Inflammatory macrophage treated with lipopolysaccharide for 4 hours (primary cell): ENCODE measurements around the gene SCARB2.

Experiments used
- DNase-seq: peaks from one replicate; pipeline ENCODE4 v3.0.0-alpha.2; 2020

SCARB2 gene

DNA sequence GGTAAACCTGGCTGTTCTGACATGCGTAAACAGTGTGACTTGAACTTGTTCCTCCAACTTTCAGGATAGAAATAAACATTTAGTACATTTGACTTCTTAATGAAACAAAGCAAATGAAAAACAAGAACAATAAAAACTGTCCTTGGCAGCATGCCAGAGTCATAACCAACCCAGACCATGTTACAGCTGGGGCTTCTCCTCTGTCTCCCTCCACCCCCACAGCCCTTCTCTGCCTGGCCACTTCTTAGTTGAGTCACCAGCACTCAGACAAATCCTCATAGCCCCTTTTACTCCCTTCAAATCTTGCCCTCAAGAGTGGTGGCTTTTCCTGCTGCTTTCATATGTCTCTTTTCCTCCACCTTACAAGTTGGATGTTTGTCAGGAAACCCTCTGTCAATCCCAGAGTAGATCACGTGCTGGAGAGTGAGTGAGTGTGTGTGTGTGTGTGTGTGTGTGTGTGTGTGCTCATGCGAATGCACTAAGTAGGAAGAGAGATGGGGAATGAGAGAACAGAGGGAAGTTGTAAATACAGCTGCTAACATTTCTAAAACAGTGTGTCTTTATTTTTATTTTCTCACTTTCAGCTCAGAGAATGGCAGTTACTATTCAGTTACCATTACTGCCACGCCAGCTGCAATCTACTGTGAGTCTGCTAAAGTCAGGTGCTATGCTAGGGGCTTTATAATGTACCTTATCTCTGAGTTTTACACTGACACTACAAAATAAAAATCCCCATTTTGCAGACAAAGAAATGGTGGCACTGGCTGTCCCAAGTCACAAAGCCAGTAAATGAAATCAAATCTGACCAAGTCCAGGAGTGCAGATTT lies 15.0 kb downstream of the SCARB2 start:
- peak; percentile 82 for DNase-seq

DNA sequence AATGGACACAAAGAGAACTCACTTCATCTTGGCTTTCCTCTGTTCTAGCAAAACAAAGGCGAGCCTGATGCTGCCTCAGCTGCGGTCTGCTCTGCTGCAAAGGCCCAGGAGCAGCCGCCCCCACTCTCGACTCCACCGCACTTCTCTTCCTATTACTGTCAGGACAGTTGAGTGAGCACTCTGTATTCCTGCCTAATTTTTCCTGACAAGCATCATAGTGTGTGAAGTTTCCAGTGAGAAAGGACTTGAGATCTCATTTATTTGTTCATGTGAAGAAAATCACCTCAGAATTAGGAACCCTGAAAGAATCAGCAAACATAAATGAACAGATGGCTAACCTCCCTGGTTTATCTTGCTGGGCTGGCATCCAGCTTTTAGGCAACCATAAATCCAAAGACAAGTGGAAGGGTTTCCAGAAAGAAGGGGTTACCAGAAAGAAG lies 15.6 kb downstream of the SCARB2 start:
- peak; percentile 76 for DNase-seq

DNA sequence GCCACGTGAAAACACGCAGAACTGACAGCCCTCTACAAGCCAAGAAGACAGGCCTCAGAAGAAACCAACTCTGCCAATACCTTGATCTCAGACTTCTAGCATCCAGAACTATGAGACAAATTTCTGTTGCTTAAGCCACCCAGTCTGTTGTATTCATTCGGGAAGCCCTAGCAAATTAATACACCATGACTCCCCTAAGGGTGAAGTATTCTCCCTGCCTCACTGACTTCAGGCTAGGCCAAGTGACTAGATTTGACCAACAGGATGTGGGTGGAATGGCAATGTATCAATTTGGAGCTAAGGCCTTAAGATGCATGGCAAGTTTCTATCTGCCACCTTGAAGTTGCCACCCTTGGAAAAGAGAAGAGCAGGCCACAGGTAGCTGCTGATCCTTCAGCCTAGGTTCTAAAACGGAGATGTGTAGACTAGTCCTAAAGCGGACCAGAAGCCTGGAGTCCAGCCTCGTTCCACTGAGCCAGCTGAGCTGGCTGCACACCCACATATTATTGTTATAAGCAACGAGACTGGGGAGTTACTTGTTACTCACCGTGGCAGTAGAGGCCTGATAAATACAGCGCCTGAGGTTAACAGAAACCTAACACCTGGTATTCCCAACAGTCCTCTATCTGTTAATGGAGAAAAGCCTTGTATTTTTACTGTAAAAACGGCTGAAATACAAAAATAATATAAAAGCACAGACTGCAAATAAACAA lies 16.4 kb downstream of the SCARB2 start:
- no peak for DNase-seq

DNA sequence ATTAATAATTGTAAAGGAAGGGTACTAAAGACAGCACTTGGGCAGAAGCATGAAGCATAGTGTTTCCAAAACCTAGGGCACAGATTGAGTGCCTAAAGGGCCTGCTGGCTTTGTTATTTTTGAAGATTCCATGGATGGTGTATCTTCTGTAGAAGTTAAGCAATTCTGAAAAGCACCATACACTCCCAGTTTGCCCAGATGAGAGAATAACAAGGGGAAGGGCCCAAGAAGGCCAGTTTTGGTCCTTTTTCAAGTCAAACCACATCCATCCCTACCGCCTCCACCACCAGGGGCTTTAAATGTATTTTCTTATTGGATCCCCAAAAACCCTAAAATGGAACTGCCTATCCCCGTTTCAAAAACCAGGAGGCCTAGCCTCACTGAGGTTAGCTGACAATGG lies 17.2 kb downstream of the SCARB2 start:
- DNase-seq: peak; percentile 46

DNA sequence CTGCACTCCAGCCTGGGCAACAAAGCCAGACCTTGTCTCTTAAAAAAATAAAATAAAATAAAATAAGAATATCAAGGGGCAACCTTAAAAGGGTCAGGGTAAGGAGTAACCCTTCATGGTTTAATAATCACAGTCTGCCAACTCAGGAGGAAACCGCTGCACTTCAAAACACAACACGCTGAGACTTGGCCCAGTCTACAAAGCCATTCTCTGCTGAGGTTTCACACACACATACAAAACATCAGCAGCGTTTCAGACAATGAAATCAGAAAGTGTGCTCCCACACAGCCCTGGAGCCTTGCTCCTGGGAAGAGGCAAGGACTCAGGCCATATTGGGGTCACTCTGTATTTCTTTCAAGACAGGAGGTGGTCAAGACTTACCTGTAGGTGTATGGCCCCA lies 18.3 kb downstream of the SCARB2 start:
- DNase-seq: no peak

DNA sequence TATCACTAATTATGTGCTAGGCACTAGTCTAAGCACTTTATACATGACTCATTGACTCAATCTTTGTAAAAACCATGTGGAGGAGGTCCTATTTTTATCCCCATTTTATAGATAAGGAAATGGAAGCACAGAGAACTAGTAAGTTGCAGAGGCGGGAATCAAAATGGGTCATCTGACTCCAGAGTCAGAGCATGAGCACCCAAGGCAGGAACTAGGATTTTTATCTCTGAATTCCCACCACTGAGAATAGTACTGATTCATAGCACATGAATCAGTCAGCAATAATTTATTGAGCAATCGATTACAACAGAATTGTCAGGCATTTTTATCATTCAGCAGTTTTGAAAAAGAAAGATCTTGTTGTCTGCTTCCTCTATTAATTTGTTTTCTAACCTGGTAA lies 19.3 kb downstream of the SCARB2 start:
- peak; percentile 97 for DNase-seq

DNA sequence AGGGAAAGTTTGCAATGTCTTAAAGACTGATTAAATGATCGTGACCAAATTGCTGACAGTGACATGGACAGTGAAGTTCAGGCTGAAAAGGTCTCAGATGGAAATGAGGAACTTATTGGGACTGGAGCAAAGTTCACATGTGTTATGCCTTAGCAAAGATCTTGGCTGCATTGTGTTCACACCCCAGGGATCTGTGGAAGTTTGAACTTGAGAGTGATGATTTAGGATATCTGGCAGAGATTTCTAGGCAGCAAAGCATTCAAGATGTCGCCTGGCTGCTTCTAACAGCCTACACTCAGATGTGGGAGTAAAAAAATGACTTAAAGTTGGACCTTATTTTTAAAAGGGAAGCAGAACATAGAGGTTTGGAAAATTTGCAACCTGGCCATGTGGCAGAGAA lies 21.4 kb downstream of the SCARB2 start:
- peak; percentile 49 for DNase-seq

DNA sequence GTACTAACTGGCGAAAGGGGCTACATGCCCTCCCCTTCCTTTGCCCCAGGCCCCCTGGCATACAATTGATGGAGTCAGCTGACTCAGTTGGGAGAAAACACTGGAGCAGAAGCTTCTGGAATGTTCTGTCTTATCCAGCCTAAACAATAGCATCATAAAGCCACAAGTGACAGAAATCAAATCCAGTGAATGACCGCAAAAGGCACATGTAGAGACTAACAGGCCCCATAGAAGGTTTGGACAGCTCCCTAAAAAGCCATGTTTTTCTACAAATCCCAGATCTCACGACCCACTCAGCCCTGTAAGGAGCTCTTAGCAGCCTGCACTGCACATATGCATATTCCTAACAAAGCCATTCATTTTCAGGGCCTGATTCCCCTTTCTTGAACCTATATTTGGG lies 25.1 kb downstream of the SCARB2 start:
- DNase-seq: no peak

DNA sequence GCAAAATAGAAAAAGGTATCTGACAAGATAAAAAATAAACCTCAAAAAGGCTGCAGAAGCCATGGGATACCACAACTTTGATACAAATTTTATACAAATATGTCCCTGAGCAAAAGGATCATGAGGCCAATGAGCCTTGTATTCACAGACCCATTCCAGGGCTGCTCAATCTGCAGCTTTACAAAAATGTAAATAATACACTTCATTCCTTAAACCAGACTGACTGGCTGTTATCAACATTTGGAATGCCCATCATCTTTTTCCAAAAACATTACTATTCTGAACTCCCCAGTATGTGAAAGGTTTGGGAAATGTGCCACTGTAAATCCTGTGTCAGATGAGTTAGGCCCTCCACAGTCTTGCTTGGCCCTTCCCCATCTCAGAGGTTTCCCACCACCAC lies 25.5 kb downstream of the SCARB2 start:
- DNase-seq: no peak

DNA sequence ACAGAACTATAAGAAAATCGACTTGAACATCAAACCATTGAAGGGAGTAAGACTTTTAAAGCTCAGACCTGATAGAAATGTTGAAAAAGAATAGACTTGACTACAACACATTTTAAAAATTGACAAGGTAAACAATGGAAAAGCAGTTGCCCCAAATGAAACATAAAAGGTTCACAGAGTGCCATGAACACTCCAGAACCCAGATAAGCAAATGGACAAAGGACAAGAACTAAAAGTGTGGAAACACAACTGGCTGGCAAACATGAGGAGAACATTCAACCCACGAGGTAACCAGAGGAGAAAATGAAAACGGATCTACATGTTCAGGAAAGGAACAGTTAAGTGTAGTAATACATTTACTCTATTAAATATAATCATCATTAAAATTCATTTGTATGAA lies 26.5 kb downstream of the SCARB2 start:
- no peak for DNase-seq

DNA sequence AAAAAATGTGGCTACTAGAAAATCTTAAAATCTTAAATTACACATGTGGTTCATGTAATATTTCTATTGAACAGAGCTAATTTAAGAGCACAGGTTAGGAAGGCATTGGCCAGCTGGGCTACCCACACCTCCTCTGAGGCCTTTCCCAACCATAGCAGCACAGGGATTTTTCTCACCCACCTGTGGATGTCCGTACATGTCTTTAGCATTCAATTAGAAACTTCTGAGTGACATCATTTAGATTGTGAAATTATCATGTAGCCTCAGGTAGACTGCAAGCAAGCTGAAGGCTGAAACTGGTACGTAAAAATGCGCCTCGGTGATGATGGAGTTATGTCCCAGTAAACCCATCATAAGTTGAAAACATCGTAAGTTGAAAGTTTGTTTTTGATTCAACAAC lies 31.2 kb downstream of the SCARB2 start:
- DNase-seq: no peak

DNA sequence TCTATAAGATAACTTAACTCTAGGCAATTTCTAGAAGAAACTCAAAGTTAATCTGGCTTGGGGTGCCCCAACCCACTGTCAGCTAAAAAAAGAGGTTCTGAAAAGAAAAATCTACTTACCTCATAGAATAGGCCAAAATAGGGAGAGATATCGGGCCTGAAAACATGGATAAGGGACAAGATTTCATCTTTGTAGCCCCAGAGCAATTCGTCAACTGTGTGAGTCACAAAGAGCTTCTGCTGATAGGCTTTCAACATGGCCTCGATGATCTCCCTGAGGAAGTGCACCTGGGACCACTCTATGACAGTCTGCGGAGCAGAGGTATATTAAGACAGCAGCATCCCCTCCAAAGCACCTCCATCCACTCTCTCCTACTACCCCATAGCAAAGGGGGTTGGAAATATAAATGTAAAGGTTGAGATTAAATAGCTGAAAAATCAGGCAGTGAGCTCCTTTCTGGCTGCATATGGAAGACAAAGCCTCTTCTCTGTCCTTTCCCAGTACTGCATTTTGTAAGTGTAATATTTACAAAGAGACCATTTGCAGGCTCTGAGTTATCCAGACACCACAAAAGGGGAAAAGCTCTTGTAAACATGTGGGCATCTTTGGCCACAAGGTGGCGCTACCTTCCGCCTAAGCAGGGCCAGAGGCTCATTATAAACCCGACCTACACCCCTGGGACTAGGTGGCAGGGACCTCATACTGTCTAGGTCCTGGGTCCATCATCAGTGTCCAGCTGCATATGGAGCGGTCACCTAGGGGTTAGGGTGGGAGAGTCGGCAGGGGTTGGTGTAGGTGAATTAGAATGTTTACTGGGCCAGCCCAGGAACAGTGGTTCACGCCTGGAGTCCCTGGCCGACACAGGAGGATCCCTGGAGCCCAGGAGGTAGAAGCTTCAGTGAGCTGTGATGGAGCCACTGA lies 34.0 kb downstream of the SCARB2 start:
- DNase-seq: peak; percentile 81

DNA sequence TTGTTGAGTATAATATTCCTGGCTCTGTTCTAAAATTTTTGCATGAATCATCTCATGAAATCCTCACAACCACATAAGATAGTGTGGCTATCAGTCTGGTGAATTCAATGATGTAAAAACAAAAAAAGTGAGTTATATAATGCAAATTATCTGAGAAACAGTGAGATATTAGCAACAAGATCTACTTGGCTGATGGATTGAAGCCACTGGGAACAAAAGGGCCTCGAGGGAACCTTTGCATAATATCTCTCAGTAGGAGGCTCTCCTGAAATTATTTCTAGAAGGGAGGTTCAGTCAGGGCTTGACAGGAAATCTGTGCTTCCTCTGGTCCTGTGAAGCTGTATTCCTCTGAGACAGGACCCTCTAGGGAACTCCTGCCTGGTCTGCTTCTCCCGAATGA lies 35.3 kb downstream of the SCARB2 start:
- no peak for DNase-seq

DNA sequence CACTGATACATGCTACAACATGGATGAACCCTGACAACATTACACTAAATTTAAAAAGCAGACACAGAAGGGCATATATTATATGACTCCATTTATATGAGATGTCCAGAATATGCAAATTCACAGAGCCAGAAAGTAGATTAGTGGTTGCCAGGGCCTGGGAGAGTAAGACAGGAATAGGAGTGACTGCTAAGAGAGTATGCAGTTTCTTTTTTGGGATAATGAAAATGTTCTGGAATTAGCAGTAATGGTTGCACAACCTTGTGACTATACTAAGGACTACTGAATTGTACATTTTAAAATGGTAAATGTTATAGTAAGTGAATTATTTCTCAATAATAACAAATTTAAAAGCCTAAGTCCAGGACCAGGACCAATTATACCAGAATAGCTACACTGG lies 35.9 kb downstream of the SCARB2 start:
- no peak for DNase-seq

DNA sequence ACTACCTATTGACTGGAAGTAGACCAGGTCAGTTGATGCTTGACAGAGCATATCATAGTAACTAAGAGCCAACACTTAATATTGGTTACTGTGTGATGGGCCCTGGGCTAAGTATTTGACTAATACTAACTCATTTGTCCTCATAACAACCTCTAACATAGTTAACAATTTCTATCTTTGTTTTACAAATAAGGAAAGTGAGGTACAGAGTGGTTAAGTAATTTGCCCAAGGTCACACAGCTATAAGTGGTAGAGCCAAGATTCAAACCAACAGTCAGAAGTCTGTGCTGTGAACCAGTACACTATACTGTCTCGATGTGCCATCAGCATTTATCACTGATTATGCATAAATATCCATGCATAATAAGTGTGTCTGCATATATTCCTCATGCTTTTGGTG lies 38.3 kb downstream of the SCARB2 start:
- no peak for DNase-seq

DNA sequence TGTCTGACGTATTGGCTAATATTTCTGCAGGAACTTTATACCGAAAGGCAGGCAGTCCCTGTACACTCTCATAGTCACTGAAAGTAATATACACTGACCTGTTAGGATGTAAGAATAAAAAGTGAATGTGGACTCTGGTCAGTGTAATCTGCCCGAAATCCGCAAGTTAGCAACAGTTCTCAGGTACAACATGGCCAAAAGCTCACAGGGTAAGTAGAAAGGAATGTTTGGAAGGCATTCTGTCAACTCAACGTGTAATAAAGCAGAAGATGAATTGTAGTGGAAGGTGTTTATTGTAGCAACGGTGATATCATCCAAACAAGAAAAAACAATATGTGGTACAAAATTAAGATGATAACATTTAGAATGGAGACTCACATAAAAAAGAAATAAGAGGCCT lies 39.4 kb downstream of the SCARB2 start:
- no peak for DNase-seq

DNA sequence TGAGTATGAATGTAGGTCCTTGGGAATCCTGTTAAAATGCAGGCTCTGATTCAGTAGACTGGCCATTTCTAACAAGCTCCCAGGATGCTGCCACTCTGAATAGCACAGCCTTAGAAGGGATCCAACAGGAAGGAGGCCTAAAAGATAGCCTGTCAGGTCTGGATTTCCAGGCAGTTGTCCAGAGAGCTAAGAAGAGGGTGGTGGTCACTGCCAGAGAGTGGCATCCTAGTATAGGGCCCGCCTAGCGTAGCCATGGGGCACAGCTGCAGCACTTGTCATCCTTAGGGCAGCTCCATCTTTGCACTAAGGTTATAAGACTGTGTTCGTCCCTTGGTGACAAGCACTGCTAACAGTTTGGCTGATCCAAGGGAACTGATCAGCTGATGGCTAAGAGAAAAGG lies 44.9 kb downstream of the SCARB2 start:
- DNase-seq: no peak

DNA sequence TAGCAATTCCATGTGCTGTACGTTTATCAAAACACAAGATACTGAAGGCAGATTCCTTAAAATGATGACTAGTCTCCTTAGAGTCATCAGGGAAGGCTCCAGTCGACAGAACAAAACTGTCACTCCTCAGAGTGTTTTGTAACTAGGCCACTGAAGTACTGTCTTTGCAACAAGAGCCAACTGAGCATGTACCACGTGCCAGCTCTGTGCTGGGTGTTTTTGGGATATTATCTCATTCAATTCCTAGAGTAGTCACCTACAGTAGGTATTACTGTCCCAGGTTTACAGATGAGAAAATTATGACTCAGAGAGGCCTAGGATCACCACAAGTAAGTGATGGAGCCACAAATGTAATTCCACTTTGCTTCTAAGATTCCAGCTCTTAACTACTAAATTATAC lies 47.1 kb downstream of the SCARB2 start:
- DNase-seq: no peak

DNA sequence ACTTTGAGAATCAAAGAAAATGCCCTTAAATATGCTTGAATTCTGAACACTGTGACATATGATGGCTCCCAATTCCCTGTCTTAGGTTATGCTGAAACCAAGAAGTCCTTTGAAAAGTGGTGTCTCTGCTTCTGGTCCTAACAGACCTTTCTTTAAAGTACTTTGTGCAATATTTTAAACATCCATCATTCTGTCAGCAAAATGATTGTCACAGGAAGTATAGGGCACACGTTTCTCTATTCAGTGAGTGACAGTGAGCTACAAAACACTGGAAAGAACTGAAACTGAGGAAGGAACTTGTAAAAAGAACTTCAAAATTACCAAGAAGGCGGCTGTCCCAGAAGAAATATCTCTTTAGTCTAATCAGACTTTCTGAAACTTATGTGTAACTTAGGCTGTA lies 53.3 kb downstream of the SCARB2 start:
- no peak for DNase-seq

DNA sequence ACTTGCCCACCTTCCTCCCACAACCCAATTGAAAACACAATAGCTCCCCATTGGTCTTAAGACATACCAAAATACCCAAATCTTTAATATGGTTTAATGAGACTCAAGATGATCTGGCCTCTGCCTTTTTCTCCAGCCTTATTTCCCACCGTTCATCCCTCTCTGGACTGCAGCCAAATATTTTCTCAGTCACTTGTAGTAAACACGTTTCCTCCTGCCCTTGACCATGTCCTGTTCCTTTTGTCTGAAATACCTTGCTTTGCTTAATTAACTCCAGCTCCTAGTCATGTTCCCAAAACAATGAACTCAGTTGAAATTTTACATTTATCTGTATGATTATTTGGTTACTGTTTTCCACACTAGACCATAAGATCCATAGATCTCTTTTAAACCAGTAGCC lies 57.0 kb downstream of the SCARB2 start:
- no peak for DNase-seq

DNA sequence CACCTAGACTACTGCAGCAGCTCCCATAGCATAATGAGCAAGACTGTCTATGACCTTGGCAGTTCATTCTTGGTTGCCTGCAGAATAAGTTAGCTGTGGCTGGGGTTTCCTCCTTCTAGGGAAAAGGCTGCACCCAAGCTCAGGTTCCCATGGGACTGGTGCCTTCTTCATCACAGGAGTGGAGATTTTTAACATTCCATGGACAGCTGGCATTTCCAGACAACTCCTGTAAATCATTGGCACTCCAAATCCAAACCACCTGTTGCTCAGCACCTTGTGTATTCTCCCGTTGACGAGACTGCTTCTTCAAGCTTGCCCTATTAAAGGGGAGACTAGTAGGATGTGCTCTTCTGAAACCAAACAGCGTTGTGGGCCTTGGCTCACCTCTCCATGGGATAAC lies 57.6 kb downstream of the SCARB2 start:
- DNase-seq: no peak

DNA sequence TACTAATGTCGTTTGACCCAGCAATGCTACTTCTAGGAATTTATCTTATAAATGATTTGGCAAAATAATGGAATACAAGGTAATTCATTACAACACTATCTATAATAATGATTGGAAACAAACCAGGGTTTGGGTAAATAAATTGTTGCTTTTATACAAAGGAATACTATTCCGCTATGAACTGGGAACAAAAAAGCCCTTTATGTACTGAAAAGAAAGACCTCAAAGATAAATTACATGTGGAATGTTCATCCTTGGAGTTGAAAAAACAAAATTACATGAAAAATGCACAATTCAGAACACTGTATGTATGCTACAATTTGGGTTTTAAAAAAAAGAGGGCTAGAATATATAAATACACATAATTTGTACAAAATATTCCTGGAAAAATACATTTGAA lies 60.3 kb downstream of the SCARB2 start:
- no peak for DNase-seq

DNA sequence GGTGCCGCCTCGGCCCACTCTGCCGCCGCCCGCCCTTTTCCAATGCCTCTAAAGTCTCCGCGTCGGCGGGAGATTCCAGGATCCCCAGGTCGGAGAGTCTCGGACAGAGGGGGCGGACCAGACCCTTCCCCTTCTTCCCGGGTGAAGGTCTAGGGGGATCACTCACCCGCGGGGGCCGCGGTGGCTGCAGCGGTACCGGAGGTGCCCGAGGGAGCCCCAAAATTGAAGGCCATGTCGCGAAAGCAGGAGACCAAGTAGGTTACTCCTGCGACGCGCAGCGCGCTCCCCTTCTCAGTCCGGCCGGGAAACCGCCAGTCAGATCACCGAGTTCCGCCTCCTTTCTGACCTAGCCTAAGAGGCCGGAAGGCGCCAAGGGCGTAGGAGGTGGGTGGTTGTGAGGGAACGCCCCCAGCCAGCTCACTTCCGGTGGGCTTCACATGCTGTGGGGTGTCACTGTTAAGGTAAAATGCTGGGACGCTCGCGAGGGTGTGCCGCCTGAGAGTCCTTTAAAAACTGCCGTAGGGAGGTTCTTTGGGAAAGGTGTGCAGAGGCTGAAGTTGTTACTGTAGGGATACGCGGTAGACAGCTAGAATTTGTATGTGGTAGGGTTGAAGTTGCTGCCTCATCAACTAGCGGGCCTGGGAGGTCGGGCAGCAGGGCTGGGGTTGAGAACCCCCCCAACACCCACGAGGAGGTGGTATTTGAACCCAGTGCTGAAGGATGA lies 65.3 kb downstream of the SCARB2 start, which contains the start of gene NUP54:
Gene NUP54 (minus strand): TSS at position 256 of the 724 bp plus-strand sequence. CDS start 23 bp downstream, at position 233.
- peak; percentile 94 for DNase-seq
